Neural progenitor cell (in vitro differentiated cells): ENCODE results near the gene TMEM205. TPM values are rescaled to one million over a fixed set of nuclear protein-coding genes. Genes with fewer than 3 reads are reported as not detected.

Experiments
- DNase-seq: peaks from one replicate; pipeline ENCODE4 v3.0.0-alpha.2; 2016; ENCODE audit warnings: low spot score
- H2AFZ ChIP-seq: fragments of 200-600 bp; sonication (generic); replicated peaks from 2 replicates; pipeline ENCODE4 v1.6.1; 2016; ENCODE audit warnings: antibody characterized with exemption
- H3F3A ChIP-seq: fragments of 200-600 bp; sonication (generic); 2 replicates; pipeline ENCODE4 v1.6.1; 2016; ENCODE audit warnings: antibody characterized with exemption, low read depth
- H3K27ac ChIP-seq: fragments of 200-600 bp; sonication (generic); 2 replicates; pipeline ENCODE4 v1.5.1; 2016; ENCODE audit warnings: mild to moderate bottlenecking
- H3K27me3 ChIP-seq: fragments of 200-600 bp; sonication (generic); 2 replicates; pipeline ENCODE4 v1.6.1; 2016; ENCODE audit warnings: mild to moderate bottlenecking, moderate library complexity
- H3K36me3 ChIP-seq: fragments of 200-600 bp; sonication (generic); 2 replicates; pipeline ENCODE4 v1.5.1; 2016
- H3K4me1 ChIP-seq: fragments of 200-600 bp; sonication (generic); 2 replicates; pipeline ENCODE4 v1.6.1; 2016; ENCODE audit warnings: mixed run types
- H3K4me2 ChIP-seq: fragments of 200-600 bp; sonication (generic); 2 replicates; pipeline ENCODE4 v1.6.1; 2016
- H3K4me3 ChIP-seq: fragments of 200-600 bp; sonication (generic); 2 replicates; pipeline ENCODE4 v1.5.1; 2016
- H3K79me2 ChIP-seq: fragments of 200-600 bp; sonication (generic); 2 replicates; pipeline ENCODE4 v1.6.1; 2016; ENCODE audit warnings: low read depth
- H3K9ac ChIP-seq: fragments of 200-600 bp; sonication (generic); 2 replicates; pipeline ENCODE4 v1.6.1; 2016
- H3K9me3 ChIP-seq: fragments of 200-600 bp; sonication (generic); 2 replicates; pipeline ENCODE4 v1.5.1; 2016; ENCODE audit warnings: low read depth
- H4K20me1 ChIP-seq: fragments of 200-600 bp; sonication (generic); 2 replicates; pipeline ENCODE4 v1.6.1; 2016; ENCODE audit warnings: low read depth
- H3K27ac Mint-ChIP-seq: 3 replicates; pipeline ENCODE4 v1.8.0; 2021; ENCODE audit warnings: mixed read lengths
- H3K27me3 Mint-ChIP-seq: 2 replicates; pipeline ENCODE4 v1.8.0; 2022; ENCODE audit warnings: low read depth, mild to moderate bottlenecking, inconsistent platforms, moderate library complexity, mixed read lengths; ENCODE audit not compliant: insufficient read depth
- H3K36me3 Mint-ChIP-seq: 3 replicates; pipeline ENCODE4 v1.8.0; 2021; ENCODE audit warnings: mixed read lengths
- H3K4me1 Mint-ChIP-seq: 3 replicates; pipeline ENCODE4 v1.8.0; 2021; ENCODE audit warnings: mixed read lengths
- H3K4me3 Mint-ChIP-seq: 3 replicates; pipeline ENCODE4 v1.8.0; 2021; ENCODE audit warnings: mild to moderate bottlenecking, moderate library complexity, mixed read lengths
- H3K9me3 Mint-ChIP-seq: 3 replicates; pipeline ENCODE4 v1.8.0; 2020; ENCODE audit warnings: mixed read lengths
- EZH2phosphoT487 ChIP-seq: fragments of 200-600 bp; sonication (generic); IDR thresholded peaks from 2 replicates; pipeline ENCODE4 v1.6.1; 2017; ENCODE audit warnings: antibody characterized with exemption
- total RNA-seq: library from RNA; depleted of rRNA; stranded (reverse); fragments of >200 nt; gene quantifications from 2 replicates; pipeline ENCODE4 v1.2.3, GENCODE V29; 2015; ENCODE audit warnings: low replicate concordance
- TF ChIP-seq, protein P1 (sequence below): fragments of 200-600 bp; sonication (generic); IDR thresholded peaks from 2 replicates; pipeline ENCODE4 v1.5.1; 2017; ENCODE audit warnings: antibody characterized with exemption, mild to moderate bottlenecking

Gene TMEM205
- total RNA-seq, 1 donor from 2014 or later, result 57.0 TPM

DNA sequence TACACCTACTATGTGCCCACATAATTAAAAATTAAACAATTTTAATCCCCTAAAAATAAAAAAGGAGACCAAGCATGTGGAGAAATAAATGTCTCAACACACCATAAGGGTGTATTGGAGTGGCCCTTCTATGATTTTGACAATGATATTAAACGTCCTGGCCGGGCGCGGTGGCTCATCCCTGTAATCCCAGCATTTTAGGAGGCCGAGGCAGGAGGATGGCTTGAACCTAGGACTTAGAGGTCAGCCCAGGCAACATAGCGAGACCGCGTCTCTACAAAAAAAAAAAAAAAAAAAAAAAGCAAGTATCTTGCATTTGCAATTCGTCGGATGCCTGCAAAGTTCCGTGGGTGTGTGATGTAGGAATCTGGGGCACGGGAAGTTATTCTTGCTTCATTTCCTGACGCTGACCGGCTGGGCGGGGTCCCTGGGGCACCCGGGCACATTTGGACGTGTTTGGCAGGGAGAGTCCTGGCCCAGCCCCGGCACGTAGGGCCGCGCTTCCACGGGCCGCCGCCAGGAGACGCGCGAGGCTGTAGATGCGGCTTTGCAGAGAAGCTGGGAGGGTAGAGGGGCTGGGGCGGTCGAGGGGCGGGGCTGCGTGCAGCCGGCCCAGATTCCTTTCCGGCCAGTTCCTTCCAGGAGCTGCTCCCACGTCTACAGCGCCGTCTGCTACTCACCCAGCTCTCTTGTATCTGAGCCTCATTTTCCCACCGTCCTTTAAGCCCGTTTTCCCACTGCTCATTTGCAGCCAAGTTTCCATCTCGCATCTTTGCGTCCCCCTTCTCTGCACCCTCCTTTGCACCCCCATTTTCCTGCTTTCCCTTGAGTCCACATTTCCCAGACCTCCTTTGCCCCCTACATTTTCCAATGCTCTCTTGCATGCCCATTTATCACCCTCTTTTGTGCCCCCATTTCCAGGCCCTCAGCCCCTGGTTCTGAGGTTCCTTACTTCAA, 52.4 kb downstream of the TMEM205 start:
- H4K20me1 ChIP-seq, result no peaks in the 10 kb centered on the region
- H3K36me3 ChIP-seq, result no peaks in the 10 kb centered on the region
- no peaks in the 10 kb centered on the region for H3K36me3 Mint-ChIP-seq
- peaks cover 4% of the 10 kb centered on the region for H3K27me3 Mint-ChIP-seq
- peak overlapping the region; percentile 93 for H2AFZ ChIP-seq
- peaks cover 6% of the 10 kb centered on the region for H3K4me1 Mint-ChIP-seq
- H3K27ac ChIP-seq, result no peak overlapping the region
- H3K4me2 ChIP-seq, result peak overlapping the region; percentile 76
- H3K9me3 ChIP-seq, result no peaks in the 10 kb centered on the region
- TF ChIP-seq, protein P1, sequence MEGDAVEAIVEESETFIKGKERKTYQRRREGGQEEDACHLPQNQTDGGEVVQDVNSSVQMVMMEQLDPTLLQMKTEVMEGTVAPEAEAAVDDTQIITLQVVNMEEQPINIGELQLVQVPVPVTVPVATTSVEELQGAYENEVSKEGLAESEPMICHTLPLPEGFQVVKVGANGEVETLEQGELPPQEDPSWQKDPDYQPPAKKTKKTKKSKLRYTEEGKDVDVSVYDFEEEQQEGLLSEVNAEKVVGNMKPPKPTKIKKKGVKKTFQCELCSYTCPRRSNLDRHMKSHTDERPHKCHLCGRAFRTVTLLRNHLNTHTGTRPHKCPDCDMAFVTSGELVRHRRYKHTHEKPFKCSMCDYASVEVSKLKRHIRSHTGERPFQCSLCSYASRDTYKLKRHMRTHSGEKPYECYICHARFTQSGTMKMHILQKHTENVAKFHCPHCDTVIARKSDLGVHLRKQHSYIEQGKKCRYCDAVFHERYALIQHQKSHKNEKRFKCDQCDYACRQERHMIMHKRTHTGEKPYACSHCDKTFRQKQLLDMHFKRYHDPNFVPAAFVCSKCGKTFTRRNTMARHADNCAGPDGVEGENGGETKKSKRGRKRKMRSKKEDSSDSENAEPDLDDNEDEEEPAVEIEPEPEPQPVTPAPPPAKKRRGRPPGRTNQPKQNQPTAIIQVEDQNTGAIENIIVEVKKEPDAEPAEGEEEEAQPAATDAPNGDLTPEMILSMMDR, result peak; percentile 95
- no peak for TF ChIP-seq EZH2phosphoT487
- peak overlapping the region; percentile 30 for H3K27ac Mint-ChIP-seq
- H3K4me3 ChIP-seq, result peak overlapping the region; percentile 33
- peaks cover 3% of the 10 kb centered on the region for H3F3A ChIP-seq
- no peaks in the 10 kb centered on the region for H3K27me3 ChIP-seq
- no peaks in the 10 kb centered on the region for H3K79me2 ChIP-seq
- peak; percentile 96 for DNase-seq
- H3K4me1 ChIP-seq, result peaks cover 4% of the 10 kb centered on the region
- H3K4me3 Mint-ChIP-seq, result peak overlapping the region; percentile 66
- no peak overlapping the region for H3K9ac ChIP-seq
- no peaks in the 10 kb centered on the region for H3K9me3 Mint-ChIP-seq

Other genes with a start within 250 kb of the TMEM205 start
- 56.7 and 57.1 TPM in 2 replicates for gene SPC24, start 190.5 kb downstream of the TMEM205 start, total RNA-seq
- 17.5 and 35.4 TPM in 2 replicates for gene KANK2, start 148.7 kb downstream of the TMEM205 start, total RNA-seq
- not detected in 2 replicates for gene ANGPTL8, start 106.6 kb downstream of the TMEM205 start, total RNA-seq
- gene DOCK6, start 83.7 kb downstream of the TMEM205 start, total RNA-seq, result 10.0 and 27.5 TPM in 2 replicates
- gene TSPAN16, start 50.1 kb downstream of the TMEM205 start, total RNA-seq, result not detected in 2 replicates
- gene RAB3D, start 6.6 kb downstream of the TMEM205 start, total RNA-seq, result 5.5 and 8.5 TPM in 2 replicates
- 1.8 and 4.4 TPM in 2 replicates for gene CCDC159, start 251 bp upstream of the TMEM205 start, total RNA-seq
- 0.80 and 3.1 TPM in 2 replicates for gene PLPPR2, start 9.2 kb upstream of the TMEM205 start, total RNA-seq
- gene SWSAP1, start 28.4 kb upstream of the TMEM205 start, total RNA-seq, result 1.0 and 1.5 TPM in 2 replicates
- gene EPOR, start 38.0 kb upstream of the TMEM205 start, total RNA-seq, result 6.5 and 7.3 TPM in 2 replicates
- gene RGL3, start 73.0 kb upstream of the TMEM205 start, total RNA-seq, result 0.49 and 4.7 TPM in 2 replicates
- gene ODAD3, start 88.9 kb upstream of the TMEM205 start, total RNA-seq, result 0.47 and 1.5 TPM in 2 replicates
- gene PRKCSH, start 89.4 kb upstream of the TMEM205 start, total RNA-seq, result 53.6 and 130 TPM in 2 replicates
- gene ELAVL3, start 134.8 kb upstream of the TMEM205 start, total RNA-seq, result 0.15 TPM in 1 of 2 replicates, not detected in the other
- 3.4 and 15.8 TPM in 2 replicates for gene ZNF653, start 159.6 kb upstream of the TMEM205 start, total RNA-seq
- 9.4 and 29.0 TPM in 2 replicates for gene ECSIT, start 182.9 kb upstream of the TMEM205 start, total RNA-seq
- 7.0 and 7.2 TPM in 2 replicates for gene CNN1, start 192.6 kb upstream of the TMEM205 start, total RNA-seq
- gene ELOF1, start 213.0 kb upstream of the TMEM205 start, total RNA-seq, result 26.9 and 40.0 TPM in 2 replicates
- 0.11 and 0.90 TPM in 2 replicates for gene ACP5, start 231.4 kb upstream of the TMEM205 start, total RNA-seq